8988T (cell line): ENCODE data around the gene ATG7.
"Not testable (repeated sequence)": the region's sequence is repeated elsewhere in the genome, so short reads cannot be mapped to it uniquely, and the experiment has no call there.

Experiments
- DNase-seq: peaks from one replicate; pipeline ENCODE4 v3.0.0; 2011

ATG7 gene

GRCh38 chr3:11570789-11571495 is 298.7 kb downstream of the ATG7 start:
- no peak for DNase-seq

GRCh38 chr3:11572660-11573059 is 300.5 kb downstream of the ATG7 start:
- not testable (repeated sequence) for DNase-seq

- DNase-seq, result no peak
Measured at GRCh38 chr3:11574981-11575669, 302.9 kb downstream of the ATG7 start.

GRCh38 chr3:11575677-11576076 is 303.5 kb downstream of the ATG7 start:
- no peak for DNase-seq

GRCh38 chr3:11576453-11576852 is 304.3 kb downstream of the ATG7 start:
- DNase-seq, result no peak

GRCh38 chr3:11578169-11578568 is 306.0 kb downstream of the ATG7 start:
- no peak for DNase-seq

- no peak for DNase-seq
Measured at GRCh38 chr3:11580645-11581044, 308.4 kb downstream of the ATG7 start.

- no peak for DNase-seq
Measured at GRCh38 chr3:11581237-11582190, 309.3 kb downstream of the ATG7 start.

- no peak for DNase-seq
Measured at GRCh38 chr3:11582191-11582968, 310.2 kb downstream of the ATG7 start.

GRCh38 chr3:11583235-11583634 is 311.0 kb downstream of the ATG7 start:
- no peak for DNase-seq

- DNase-seq, result no peak
Measured at GRCh38 chr3:11583638-11584046, 311.4 kb downstream of the ATG7 start.

GRCh38 chr3:11584570-11584969 is 312.4 kb downstream of the ATG7 start:
- DNase-seq, result no peak

GRCh38 chr3:11587766-11588165 is 315.6 kb downstream of the ATG7 start:
- DNase-seq, result no peak

GRCh38 chr3:11588338-11588737 is 316.1 kb downstream of the ATG7 start:
- DNase-seq, result no peak

- DNase-seq, result no peak
Measured at GRCh38 chr3:11588755-11589154, 316.6 kb downstream of the ATG7 start.

- DNase-seq, result no peak
Measured at GRCh38 chr3:11589706-11590105, 317.5 kb downstream of the ATG7 start.

GRCh38 chr3:11591002-11591355 is 318.8 kb downstream of the ATG7 start:
- no peak for DNase-seq

GRCh38 chr3:11591391-11592282 is 319.4 kb downstream of the ATG7 start:
- no peak for DNase-seq

GRCh38 chr3:11592445-11593298 is 320.5 kb downstream of the ATG7 start:
- DNase-seq, result no peak

GRCh38 chr3:11593318-11594034 is 321.3 kb downstream of the ATG7 start:
- no peak for DNase-seq
